Neuronal stem cell (in vitro differentiated cells): ENCODE results near the gene SRCIN1.

Experiments used
- DNase-seq: peaks from one replicate; pipeline ENCODE4 v3.0.0-alpha.2; 2013; ENCODE audit warnings: low spot score
- H2AFZ ChIP-seq: one replicate; pipeline ENCODE4 v1.6.1; 2013; ENCODE audit warnings: mild to moderate bottlenecking, low read length, inconsistent platforms
- H2AK5ac ChIP-seq: 2 replicates; pipeline ENCODE4 v1.6.1; 2013; ENCODE audit warnings: low read depth, mild to moderate bottlenecking, inconsistent platforms, low read length, moderate library complexity, mixed read lengths
- H2BK120ac ChIP-seq: 2 replicates; pipeline ENCODE4 v1.6.1; 2013; ENCODE audit warnings: low read depth, mild to moderate bottlenecking, inconsistent platforms, low read length, moderate library complexity, mixed read lengths
- H2BK12ac ChIP-seq: one replicate; pipeline ENCODE4 v1.6.1; 2013; ENCODE audit warnings: low read length, inconsistent platforms
- H2BK15ac ChIP-seq: 2 replicates; pipeline ENCODE4 v1.6.1; 2013; ENCODE audit warnings: mild to moderate bottlenecking, low read length, inconsistent platforms, mixed read lengths
- H2BK5ac ChIP-seq: one replicate; pipeline ENCODE4 v1.6.1; 2013; ENCODE audit warnings: inconsistent platforms, mild to moderate bottlenecking, low read length, moderate library complexity
- H3K14ac ChIP-seq: one replicate; pipeline ENCODE4 v1.6.1; 2013; ENCODE audit warnings: low read length, inconsistent platforms
- H3K18ac ChIP-seq: 2 replicates; pipeline ENCODE4 v1.6.1; 2013; ENCODE audit warnings: low read length, inconsistent platforms
- H3K23ac ChIP-seq: 2 replicates; pipeline ENCODE4 v1.6.1; 2013; ENCODE audit warnings: low read depth, mild to moderate bottlenecking, mixed read lengths, low read length, inconsistent platforms; ENCODE audit not compliant: poor library complexity
- H3K27ac ChIP-seq: replicated peaks from 3 replicates; pipeline ENCODE4 v1.5.1; 2013; ENCODE audit warnings: low read length, inconsistent platforms
- H3K27me3 ChIP-seq, 3 experiments: 2 replicates each; pipeline ENCODE4 v1.6.1; 2013; ENCODE audit warnings: low read length in 3 of 3, mild to moderate bottlenecking in 2 of 3, inconsistent platforms in 1 of 3, low read depth in 1 of 3, mixed read lengths in 1 of 3, moderate library complexity in 1 of 3; ENCODE audit not compliant: control insufficient read depth in 3 of 3, insufficient read depth in 3 of 3
- H3K36me3 ChIP-seq, 2 donors: replicated peaks in 1 of 2; 2 replicates each; pipeline ENCODE4 v1.6.1; 2013; ENCODE audit warnings: low read length in 2 of 2; ENCODE audit not compliant: control insufficient read depth in 2 of 2, insufficient read depth in 2 of 2
- H3K4ac ChIP-seq: 2 replicates; pipeline ENCODE4 v1.6.1; 2013; ENCODE audit warnings: inconsistent platforms, mild to moderate bottlenecking, low read length, moderate library complexity
- H3K4me1 ChIP-seq, 2 donors: 1 replicate in 1 of 2; 2 replicates in 1 of 2; pipeline ENCODE4 v1.6.1; 2013; ENCODE audit warnings: low read length in 2 of 2, low read depth in 1 of 2; ENCODE audit not compliant: control insufficient read depth in 2 of 2, insufficient read depth in 1 of 2
- H3K4me2 ChIP-seq: one replicate; pipeline ENCODE4 v1.6.1; 2013; ENCODE audit warnings: mild to moderate bottlenecking, low read length, inconsistent platforms; ENCODE audit not compliant: insufficient read depth, poor library complexity, severe bottlenecking
- H3K4me3 ChIP-seq, 2 donors: 2 replicates each; pipeline ENCODE4 v1.5.1; 2013; ENCODE audit warnings: low read length in 2 of 2, mild to moderate bottlenecking in 2 of 2, inconsistent platforms in 1 of 2, moderate library complexity in 1 of 2
- H3K79me1 ChIP-seq: one replicate; pipeline ENCODE4 v1.6.1; 2013; ENCODE audit warnings: low read depth, mild to moderate bottlenecking, inconsistent platforms, low read length, moderate library complexity
- H3K9ac ChIP-seq: one replicate; pipeline ENCODE4 v1.6.1; 2013; ENCODE audit warnings: mild to moderate bottlenecking, low read depth, low read length, inconsistent platforms; ENCODE audit not compliant: poor library complexity
- H3K9me3 ChIP-seq, 2 donors: replicated peaks in 1 of 2; 2 replicates each; pipeline versions ENCODE3 to v1.6.1; 2013; ENCODE audit warnings: low read length in 2 of 2, mild to moderate bottlenecking in 2 of 2, inconsistent platforms in 1 of 2, low read depth in 1 of 2, mixed read lengths in 1 of 2, moderate library complexity in 1 of 2; ENCODE audit not compliant: control insufficient read depth in 2 of 2, insufficient read depth in 1 of 2
- H4K8ac ChIP-seq: one replicate; pipeline ENCODE4 v1.6.1; 2013; ENCODE audit warnings: low read depth, mild to moderate bottlenecking, inconsistent platforms, low read length, moderate library complexity
- H4K91ac ChIP-seq: one replicate; pipeline ENCODE4 v1.6.1; 2013; ENCODE audit warnings: low read length, low read depth, mild to moderate bottlenecking, inconsistent platforms; ENCODE audit not compliant: poor library complexity
- WGBS, 2 donors: extraction: QIAGEN DNeasy Blood & Tissue Kit; methylation state at CpG; one replicate each; pipeline ENCODE4 v1.1.7; 2013; ENCODE audit warnings: missing lambda C conversion rate in 2 of 2, mixed read lengths in 1 of 2; ENCODE audit not compliant: insufficient read length in 2 of 2, insufficient replicate concordance in 1 of 2; ENCODE audit errors: extremely low coverage in 2 of 2; 5-methylcytosine and 5-hydroxymethylcytosine counted together

Gene SRCIN1

DNA sequence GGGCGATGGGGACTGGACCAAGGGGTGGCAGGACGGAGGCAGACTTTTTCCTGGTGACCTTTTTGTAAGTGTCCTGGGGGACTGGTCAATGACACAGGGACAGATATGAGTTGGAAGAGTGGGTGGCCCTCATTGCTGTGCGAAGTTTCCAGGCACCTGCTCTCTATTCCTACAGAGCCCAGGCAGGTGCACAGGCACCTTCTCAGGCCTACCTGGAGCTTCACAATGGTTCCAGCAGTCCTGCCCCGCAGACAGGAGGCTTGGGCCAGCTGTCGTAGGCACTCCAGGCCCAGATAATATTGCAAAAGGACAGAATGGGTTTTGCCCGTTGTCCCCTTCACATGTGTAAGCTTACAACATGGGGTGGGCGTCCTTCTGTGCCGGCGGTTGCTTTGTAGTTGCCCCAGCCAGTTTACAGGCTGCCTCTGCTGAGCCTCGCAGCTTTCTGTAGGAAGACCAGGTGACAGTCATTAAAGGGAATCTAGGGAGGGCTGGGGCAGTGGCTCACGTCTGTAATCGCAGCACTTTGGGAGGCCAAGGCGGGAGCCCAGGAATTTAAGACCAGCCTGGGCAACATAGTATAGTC is 93.2 kb downstream of the SRCIN1 start:
- peak overlapping the region; percentile 63 for H3K14ac ChIP-seq
- H3K27ac ChIP-seq = no peak overlapping the region
- H2AK5ac ChIP-seq = peak overlapping the region; percentile 35
- H2BK15ac ChIP-seq = no peak overlapping the region
- no peak overlapping the region for H2BK120ac ChIP-seq
- no peak overlapping the region for H3K9ac ChIP-seq
- H3K4me1 ChIP-seq = peaks cover 0 to 19% of the 10 kb centered on the region in 2 donors
- DNase-seq = no peak
- no peak overlapping the region for H2BK5ac ChIP-seq
- H3K23ac ChIP-seq = no peak overlapping the region
- H2BK12ac ChIP-seq = no peak overlapping the region
- H3K4me3 ChIP-seq = no peak overlapping the region
- H2AFZ ChIP-seq = no peak overlapping the region
- no peak overlapping the region for H4K91ac ChIP-seq
- H3K9me3 ChIP-seq = no peaks in the 10 kb centered on the region
- peaks cover 0 to 30% (median 2%) of the 10 kb centered on the region in 3 experiments for H3K27me3 ChIP-seq
- H3K79me1 ChIP-seq = no peaks in the 10 kb centered on the region
- no peak overlapping the region for H3K18ac ChIP-seq
- no peak overlapping the region for H3K4ac ChIP-seq
- H4K8ac ChIP-seq = no peak overlapping the region
- WGBS, 2 donors = no CpG with 5 or more reads among the region's 13 CpGs
- no peaks in the 10 kb centered on the region for H3K36me3 ChIP-seq
- H3K4me2 ChIP-seq = no peak overlapping the region

GRCh38 chr17:38511150-38512108 is 94.3 kb downstream of the SRCIN1 start:
- Histone ChIP-seq H3K9ac (peak overlapping the region; percentile 87), H3K23ac (peak overlapping the region; percentile 80), H3K4me2 (peak overlapping the region; percentile 97), H3K36me3 (peaks cover 0 to 3% of the 10 kb centered on the region in 2 donors), H2BK12ac (peak overlapping the region; percentile 92), H3K27ac (no peak overlapping the region), H3K18ac (peak overlapping the region; percentile 93), H3K4ac (no peak overlapping the region), H3K14ac (peak overlapping the region; percentile 44), H2AFZ (no peak overlapping the region), H4K91ac (no peak overlapping the region), H2BK120ac (no peak overlapping the region), H4K8ac (no peak overlapping the region), H3K4me1 (peaks cover 0 to 22% of the 10 kb centered on the region in 2 donors), H3K79me1 (no peaks in the 10 kb centered on the region), H3K27me3 (peaks cover 0 to 30% (median 2%) of the 10 kb centered on the region in 3 experiments), H2BK5ac (peak overlapping the region; percentile 82), H3K4me3 (peak overlapping the region in 1 of 2 donors; percentile 75), H3K9me3 (no peaks in the 10 kb centered on the region), H2AK5ac (peak overlapping the region; percentile 96), H2BK15ac (no peak overlapping the region)
- DNase-seq = no peak
- no CpG with 5 or more reads among the region's 15 CpGs for WGBS, 2 donors

DNA sequence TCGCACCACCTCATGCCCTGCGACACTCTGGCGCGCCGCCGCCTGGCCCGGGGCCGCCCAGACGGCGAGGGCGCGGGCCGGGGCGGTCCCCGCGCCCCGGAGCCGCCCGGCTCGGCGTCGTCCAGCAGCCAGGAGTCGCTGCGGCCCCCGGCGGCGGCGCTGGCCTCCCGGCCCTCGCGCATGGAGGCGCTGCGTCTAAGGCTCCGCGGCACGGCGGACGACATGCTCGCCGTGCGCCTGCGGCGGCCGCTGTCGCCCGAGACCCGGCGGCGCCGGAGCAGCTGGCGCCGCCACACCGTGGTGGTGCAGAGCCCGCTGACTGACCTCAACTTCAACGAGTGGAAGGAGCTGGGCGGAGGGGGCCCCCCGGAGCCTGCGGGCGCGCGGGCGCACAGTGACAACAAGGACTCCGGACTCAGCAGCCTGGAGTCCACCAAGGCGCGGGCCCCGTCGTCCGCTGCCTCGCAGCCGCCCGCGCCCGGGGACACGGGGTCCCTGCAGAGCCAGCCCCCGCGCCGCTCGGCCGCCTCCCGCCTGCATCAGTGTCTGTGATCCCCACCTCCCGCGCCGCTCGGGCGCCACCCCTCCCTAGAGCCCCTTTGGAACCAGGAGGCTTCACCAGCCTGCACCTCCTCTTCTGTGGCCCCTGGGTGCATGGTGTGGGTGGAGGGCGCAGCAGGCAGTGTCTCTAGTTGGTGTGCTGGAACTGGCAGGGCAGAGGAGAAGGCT is 95.2 kb downstream of the SRCIN1 start:
- no peak overlapping the region for H3K27ac ChIP-seq
- H3K4me3 ChIP-seq = peak overlapping the region in 1 of 2 donors; percentile 75
- no CpG with 5 or more reads among the region's 86 CpGs for WGBS, 2 donors

More for the DNA sequence above, 95.2 kb downstream of the SRCIN1 start:
- H3K36me3 ChIP-seq = peaks cover 0 to 6% of the 10 kb centered on the region in 2 donors
- DNase-seq = peak; percentile 61
- peak overlapping the region; percentile 97 for H3K4me2 ChIP-seq
- H3K79me1 ChIP-seq = no peaks in the 10 kb centered on the region
- peak overlapping the region; percentile 75 for H4K8ac ChIP-seq
- no peaks in the 10 kb centered on the region for H3K9me3 ChIP-seq
- H2BK120ac ChIP-seq = no peak overlapping the region
- peaks cover 0 to 22% of the 10 kb centered on the region in 2 donors for H3K4me1 ChIP-seq
- H3K9ac ChIP-seq = peak overlapping the region; percentile 87
- H4K91ac ChIP-seq = no peak overlapping the region
- peak overlapping the region; percentile 96 for H2AK5ac ChIP-seq
- peak overlapping the region; percentile 82 for H2BK5ac ChIP-seq
- H3K4ac ChIP-seq = no peak overlapping the region
- H2AFZ ChIP-seq = no peak overlapping the region
- peak overlapping the region; percentile 95 for H2BK15ac ChIP-seq
- H3K18ac ChIP-seq = peak overlapping the region; percentile 95
- H3K14ac ChIP-seq = peak overlapping the region; percentile 44
- H3K23ac ChIP-seq = peak overlapping the region; percentile 80
- H2BK12ac ChIP-seq = peak overlapping the region; percentile 92
- peaks cover 0 to 30% (median 2%) of the 10 kb centered on the region in 3 experiments for H3K27me3 ChIP-seq
